Stomach (tissue), 4 donors: ENCODE results near the gene ELOF1.
"Not testable (repeated sequence)": the region's sequence is repeated elsewhere in the genome, so short reads cannot be mapped to it uniquely, and the experiment has no call there.

Experiments used
- POLR2A ChIP-seq, 4 donors: fragments of 450-650 bp; IDR thresholded peaks; one replicate each; pipeline ENCODE4 v1.6.1; 2016; ENCODE audit warnings: antibody characterized with exemption in 4 of 4, control low read depth in 2 of 4, mild to moderate bottlenecking in 1 of 4, moderate library complexity in 1 of 4
- TF ChIP-seq, protein P1 (sequence below), 7 experiments: fragments of 450-650 bp in 4 of 7; fragments of 200-600 bp in 3 of 7; sonication (generic) in 3 of 7; IDR thresholded peaks; one replicate each; pipeline ENCODE4 v1.5.1; 2016 to 2019; ENCODE audit warnings: antibody characterized with exemption in 7 of 7, control low read depth in 2 of 7, mild to moderate bottlenecking in 1 of 7

DNA sequence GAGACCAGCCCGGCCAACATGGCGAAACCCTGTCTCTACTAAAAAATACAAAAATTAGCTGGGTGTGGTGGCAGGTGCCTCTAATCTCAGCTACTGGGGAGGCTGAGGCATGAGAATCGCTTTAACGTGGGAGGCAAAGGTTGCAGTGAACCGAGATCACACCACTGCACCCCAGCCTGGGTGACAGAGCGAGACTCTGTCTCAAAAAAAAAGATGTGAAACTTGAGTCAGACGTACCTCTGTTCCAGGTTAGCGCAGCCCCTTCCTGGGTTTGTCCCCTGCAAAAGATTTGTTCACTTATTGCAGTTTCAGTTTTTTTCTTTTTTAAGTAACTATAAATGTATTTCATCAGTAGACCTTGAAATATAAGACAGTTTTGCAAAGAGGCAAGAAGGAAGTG is 40.7 kb upstream of the ELOF1 start:
- TF ChIP-seq, protein P1, sequence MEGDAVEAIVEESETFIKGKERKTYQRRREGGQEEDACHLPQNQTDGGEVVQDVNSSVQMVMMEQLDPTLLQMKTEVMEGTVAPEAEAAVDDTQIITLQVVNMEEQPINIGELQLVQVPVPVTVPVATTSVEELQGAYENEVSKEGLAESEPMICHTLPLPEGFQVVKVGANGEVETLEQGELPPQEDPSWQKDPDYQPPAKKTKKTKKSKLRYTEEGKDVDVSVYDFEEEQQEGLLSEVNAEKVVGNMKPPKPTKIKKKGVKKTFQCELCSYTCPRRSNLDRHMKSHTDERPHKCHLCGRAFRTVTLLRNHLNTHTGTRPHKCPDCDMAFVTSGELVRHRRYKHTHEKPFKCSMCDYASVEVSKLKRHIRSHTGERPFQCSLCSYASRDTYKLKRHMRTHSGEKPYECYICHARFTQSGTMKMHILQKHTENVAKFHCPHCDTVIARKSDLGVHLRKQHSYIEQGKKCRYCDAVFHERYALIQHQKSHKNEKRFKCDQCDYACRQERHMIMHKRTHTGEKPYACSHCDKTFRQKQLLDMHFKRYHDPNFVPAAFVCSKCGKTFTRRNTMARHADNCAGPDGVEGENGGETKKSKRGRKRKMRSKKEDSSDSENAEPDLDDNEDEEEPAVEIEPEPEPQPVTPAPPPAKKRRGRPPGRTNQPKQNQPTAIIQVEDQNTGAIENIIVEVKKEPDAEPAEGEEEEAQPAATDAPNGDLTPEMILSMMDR (IDR thresholded peaks at IDR 0.05) = not testable (repeated sequence)
- TF ChIP-seq POLR2A (IDR thresholded peaks at IDR 0.05) = not testable (repeated sequence)
